GM18507 (cell line): ENCODE results near the gene CDC42EP4.
A peak's percentile ranks its signal among the peaks of the same experiment; 100 is the strongest.

Experiments used
- DNase-seq: peaks from one replicate; pipeline ENCODE4 v3.0.0; 2011; ENCODE audit warnings: low read depth; ENCODE audit not compliant: insufficient read length; ENCODE audit errors: extremely low spot score
- FAIRE-seq: peaks from 2 replicates; lab custom pipeline; 2011; peaks lifted over from hg19 to GRCh38; lab: Jason Lieb, UNC

The CDC42EP4 gene

GRCh38 chr17:73311781-73312641, at the start of gene CDC42EP4:
CDC42EP4 (minus strand) TSS chr17:73312001; CDS start chr17:73286500, 25,501 bp downstream.
- peak; percentile 75 for FAIRE-seq
- peak; percentile 86 for DNase-seq

GRCh38 chr17:73360961-73361761, 49.4 kb upstream of the CDC42EP4 start:
- FAIRE-seq (no peak), DNase-seq (no peak)

GRCh38 chr17:73359987-73360410, 48.2 kb upstream of the CDC42EP4 start:
- DNase-seq = no peak
- no peak for FAIRE-seq

GRCh38 chr17:73359352-73359751, 47.6 kb upstream of the CDC42EP4 start:
- no peak for FAIRE-seq

GRCh38 chr17:73358668-73359067, 46.9 kb upstream of the CDC42EP4 start:
- no peak for DNase-seq
- FAIRE-seq = no peak

More at GRCh38 chr17:73359352-73359751, 47.6 kb upstream of the CDC42EP4 start:
- DNase-seq = no peak

GRCh38 chr17:73357981-73358380, 46.2 kb upstream of the CDC42EP4 start:
- DNase-seq = no peak

GRCh38 chr17:73357318-73357717, 45.5 kb upstream of the CDC42EP4 start:
- DNase-seq = no peak
- FAIRE-seq = no peak

More at GRCh38 chr17:73357981-73358380, 46.2 kb upstream of the CDC42EP4 start:
- no peak for FAIRE-seq

GRCh38 chr17:73356561-73357170, 44.9 kb upstream of the CDC42EP4 start:
- FAIRE-seq (no peak), DNase-seq (no peak)

- no peak for DNase-seq
- no peak for FAIRE-seq
These were observed 42.9 kb upstream of the CDC42EP4 start for GRCh38 chr17:73354423-73355284.

DNA sequence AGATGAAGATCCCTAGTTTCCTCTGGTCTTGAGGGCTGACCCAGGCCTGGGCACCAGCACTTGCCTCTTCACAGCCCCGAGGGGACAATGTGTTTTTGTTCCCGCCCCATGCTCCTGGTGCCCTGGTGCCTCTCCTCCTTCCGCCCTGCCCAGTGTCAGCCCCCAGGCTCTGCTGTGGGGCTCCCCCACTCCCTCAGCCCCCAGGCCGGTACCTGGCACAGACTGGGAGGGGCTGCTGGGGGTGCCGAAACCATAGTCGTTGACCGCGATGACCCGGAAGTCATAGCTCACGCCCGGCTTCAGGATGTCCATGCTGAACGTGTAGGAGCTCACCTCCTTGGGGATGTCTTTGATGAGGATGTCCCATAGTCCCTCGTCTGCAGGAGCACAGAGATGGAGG, 40.5 kb upstream of the CDC42EP4 start:
- FAIRE-seq (no peak), DNase-seq (no peak)

DNA sequence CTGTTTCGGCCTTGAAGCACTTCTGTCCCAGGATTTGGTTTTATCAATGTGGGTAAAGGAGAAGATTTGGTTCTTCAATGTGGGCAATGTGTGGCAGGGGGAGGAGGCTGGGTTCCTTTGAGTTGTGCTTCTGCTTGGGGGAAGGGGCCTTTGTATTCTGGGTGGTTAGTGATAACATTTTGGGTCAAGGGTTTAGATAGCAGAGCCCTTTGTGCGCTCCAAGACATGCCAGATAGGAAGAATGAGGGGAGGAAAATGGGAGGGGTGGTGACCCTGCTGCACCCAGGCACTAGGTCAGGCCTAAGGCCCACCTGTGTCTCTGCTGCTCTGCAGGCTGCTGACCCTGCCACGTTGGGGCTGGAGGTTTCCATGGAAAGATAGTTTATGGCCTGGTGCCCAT, 40.0 kb upstream of the CDC42EP4 start:
- no peak for FAIRE-seq
- no peak for DNase-seq

DNA sequence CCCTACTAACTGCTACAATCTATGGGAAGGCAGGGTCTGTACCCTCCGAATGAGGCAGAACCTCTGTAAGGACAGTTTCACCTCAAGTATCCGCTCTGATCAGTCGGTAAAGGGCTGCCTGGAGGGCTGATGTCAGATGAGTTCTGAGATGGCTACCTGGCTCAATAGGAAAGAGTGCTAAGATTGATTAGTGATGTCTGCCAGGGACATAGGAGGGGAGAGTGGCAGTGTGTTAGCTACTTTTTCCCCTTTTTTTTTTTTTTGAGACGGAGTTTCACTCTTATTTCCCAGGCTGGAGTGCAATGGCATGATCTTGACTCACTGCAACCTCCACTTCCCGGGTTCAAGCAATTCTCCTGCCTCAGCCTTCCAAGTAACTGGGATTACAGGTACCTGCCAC, 39.1 kb upstream of the CDC42EP4 start:
- FAIRE-seq = no peak
- no peak for DNase-seq

- FAIRE-seq (no peak), DNase-seq (no peak)
These were observed 37.8 kb upstream of the CDC42EP4 start for GRCh38 chr17:73349647-73350046.

DNA sequence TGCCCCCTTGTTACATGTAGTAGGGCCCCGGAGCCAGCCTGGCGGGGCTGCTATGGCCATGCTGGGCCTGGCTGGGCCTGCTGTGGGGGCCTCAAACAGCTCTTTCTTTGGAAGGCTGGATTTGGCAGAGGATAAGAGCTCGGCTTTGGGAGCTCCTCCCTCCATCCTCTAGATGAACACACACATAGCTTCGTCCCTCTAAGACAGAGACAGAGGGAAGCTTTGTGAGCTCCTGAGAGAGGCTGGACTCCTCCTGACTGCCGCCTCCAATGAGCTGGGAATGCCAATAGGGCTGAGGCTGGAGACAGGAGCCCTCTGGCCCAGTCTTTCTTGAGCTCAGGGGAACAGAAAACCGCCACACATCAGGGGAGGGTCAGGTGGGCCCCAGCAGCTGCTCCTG, 37.3 kb upstream of the CDC42EP4 start:
- DNase-seq = no peak
- no peak for FAIRE-seq

DNA sequence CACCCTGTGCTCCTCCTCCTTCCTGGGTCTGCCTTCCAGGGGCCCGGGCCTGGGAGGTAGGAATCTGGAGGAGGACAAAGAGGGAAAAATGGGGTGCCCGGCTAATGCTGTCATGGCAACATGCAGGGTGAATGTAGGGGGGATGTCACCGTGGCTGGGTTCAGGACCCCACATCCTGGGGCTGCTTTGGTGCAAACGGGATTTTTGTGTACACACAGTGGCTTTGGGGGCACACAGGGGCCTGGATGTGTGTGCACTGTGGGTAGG, 37.0 kb upstream of the CDC42EP4 start:
- no peak for DNase-seq

GRCh38 chr17:73348018-73348828, 36.4 kb upstream of the CDC42EP4 start:
- no peak for DNase-seq
- no peak for FAIRE-seq

More for the DNA sequence above, 37.0 kb upstream of the CDC42EP4 start:
- no peak for FAIRE-seq

DNA sequence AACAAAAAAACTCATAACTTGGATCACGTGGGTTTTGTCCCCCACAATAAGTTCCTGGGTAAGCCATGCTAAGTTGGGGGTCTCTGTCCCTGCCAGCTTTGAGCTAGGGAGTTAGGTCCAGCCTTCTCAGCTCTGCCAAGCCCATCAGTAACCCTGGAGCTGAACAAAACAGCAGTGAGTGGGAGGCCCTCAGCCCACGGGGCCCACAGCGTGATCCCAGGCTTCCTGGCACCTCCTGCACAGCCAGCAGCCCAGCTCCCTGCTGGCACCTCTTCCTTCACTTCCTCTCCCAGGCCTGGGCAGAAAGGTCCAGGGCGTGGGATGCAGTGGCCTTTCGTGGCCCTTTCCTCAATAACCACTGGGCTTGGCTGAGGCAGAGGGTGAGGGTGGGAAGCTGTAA, 35.5 kb upstream of the CDC42EP4 start:
- FAIRE-seq = no peak
- DNase-seq = no peak

DNA sequence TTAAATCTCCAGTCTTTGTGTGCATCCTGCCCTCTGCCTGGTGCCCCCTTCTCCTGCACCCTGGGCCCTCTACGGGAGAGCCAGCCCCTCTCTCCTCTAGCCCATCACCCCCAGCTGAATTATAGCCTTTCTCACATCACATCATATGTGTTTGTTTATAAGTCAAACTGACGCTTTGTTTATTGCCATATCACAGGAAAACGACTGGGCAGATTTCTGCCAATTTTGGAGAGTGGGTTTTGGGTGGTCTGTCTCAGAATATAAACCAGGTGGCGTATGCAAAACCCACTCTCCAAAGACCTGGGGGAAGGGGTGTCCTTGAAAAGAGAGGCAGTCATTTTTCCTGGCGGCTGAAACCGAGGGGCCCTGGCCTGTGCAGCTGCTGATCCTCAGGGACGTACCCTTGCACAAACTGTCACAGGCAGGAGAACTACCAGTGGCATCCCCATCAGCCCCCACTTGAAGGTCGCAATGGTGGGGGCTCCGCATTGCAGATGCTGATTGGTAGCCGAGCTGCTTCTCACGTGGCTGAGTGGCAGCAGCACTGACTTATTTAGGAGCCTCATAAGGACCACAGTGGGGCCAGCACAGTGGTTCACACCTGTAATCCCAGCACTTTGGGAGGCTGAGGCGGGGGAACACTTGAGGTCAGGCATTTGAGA, 34.8 kb upstream of the CDC42EP4 start:
- FAIRE-seq (no peak), DNase-seq (no peak)
